HG03558 (cell line): ENCODE data around the gene DENND4C.
A peak's percentile ranks its signal among the peaks of the same experiment; 100 is the strongest.
"Not testable (repeated sequence)": the region's sequence is repeated elsewhere in the genome, so short reads cannot be mapped to it uniquely, and the experiment has no call there.

Source experiments
- ATAC-seq: cut with Tn5 transposase; IDR thresholded peaks from one replicate; pipeline ENCODE4 v1.9.1; 2021; ENCODE audit warnings: moderate number of reproducible peaks; ENCODE audit not compliant: unreplicated experiment; ENCODE audit errors: extremely low read depth

DENND4C gene

DNA sequence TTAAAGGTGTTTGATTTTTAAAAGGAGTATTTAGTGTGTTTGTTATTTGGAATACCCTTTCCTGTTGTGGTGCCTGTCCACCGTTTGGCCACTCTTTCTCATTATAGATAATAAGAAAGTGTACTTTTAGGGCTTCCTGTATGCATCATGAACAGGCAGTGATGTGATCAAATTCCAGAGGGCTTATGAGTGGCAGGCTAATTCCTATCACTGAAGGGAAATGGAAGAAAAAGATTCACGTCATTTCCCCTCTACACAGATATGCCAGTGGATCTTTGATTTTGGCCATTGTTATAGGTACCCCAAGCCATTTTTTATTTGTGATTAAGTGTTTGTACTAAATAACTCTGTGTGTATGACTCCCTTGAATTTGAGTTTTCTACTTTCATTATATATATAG, 112.5 kb downstream of the DENND4C start:
- ATAC-seq: no peak

- ATAC-seq: no peak
These were observed 128.2 kb downstream of the DENND4C start for GRCh38 chr9:19358701-19359100.

DNA sequence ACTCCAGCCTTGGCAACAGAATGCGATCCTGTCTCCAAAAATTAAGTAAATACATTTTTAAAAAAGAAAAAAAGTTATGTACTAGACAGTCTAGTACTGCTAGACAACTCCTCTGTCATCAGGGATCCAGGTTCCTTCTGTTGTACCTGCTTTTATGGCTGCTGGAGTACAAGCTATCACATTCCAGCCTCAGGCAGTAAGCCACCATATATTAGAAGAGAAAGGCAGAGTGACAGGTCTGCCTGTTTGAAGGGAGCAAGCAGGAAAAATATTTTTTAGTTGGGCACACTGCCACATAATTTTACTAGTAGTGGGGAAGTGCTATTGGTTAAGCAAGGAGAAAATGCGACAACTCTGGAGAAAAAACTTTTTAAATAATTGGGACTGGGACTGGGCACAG, 138.6 kb downstream of the DENND4C start:
- no peak for ATAC-seq

DNA sequence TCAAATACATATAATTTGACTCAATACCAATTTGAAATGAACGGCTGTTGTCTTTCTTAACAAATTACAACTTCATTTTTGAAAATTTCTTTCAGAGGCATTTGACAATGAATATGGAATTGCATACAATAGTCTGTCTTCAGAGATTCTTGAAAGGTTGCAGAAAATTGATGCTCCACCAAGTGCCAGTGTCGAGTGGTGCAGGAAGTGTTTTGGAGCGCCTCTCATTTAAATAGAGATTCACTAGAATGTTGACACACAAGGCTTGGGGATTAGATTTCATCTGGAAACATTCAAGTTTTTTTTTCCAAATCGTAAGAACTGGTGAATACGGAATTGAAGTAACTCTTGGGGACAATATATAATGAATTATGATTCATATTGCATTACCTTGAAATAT, 141.4 kb downstream of the DENND4C start:
- ATAC-seq: no peak

DNA sequence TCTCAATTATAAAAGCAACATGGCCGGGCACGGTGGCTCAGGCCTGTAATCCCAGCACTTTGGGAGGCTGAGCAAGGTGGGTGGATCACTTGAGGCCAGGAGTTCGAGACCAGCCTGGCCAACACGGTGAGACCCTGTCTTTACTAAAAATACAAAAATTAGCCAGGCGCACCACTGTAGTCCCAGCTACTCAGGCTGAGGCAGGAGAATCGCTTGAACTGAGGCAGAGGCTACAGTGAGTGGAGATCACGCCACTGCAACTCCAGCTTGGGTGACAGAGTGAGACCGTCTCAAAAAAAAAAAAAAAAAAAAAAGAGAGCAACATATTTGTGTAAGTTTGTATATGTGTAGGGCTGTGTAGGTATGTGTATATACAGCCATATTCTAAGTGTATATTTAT, 142.1 kb downstream of the DENND4C start:
- no peak for ATAC-seq

DNA sequence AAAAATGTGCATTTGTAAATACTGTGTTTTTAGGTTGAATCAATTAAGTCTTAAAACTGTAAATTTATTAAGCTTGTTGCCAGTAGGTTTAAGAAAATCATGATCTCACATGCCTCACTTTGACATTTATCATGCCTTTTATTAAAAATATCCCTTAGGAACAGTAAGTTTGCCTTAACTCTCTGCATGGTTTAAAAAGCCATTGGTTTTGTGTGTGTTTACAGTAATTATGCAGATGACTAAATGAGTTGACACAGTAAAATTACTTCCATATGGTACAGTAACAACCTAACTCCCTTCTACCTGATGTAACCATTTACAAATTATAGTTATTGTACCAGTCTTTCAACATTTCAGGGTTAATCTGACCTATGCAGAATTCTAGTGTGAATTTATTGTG, 143.0 kb downstream of the DENND4C start:
- ATAC-seq: no peak

DNA sequence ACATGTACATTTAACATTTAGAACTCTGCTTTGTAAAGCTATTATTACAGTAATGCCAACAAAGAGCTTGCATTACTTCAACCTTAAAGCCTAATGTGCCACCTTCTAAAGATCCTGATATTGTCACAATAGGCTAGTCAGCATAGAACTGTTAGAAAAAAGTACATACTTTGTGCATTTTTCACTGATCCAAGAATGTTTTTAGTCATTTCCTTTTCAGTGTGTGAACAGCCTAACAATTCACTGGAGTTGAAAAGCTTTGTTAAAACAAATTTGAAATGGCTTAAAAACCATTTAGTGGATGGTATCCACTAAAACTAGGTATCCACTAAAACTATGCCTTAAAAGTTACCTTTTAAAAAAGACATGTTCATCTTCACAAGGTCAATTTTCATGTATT, 145.0 kb downstream of the DENND4C start:
- no peak for ATAC-seq

- no peak for ATAC-seq
These were observed 146.4 kb downstream of the DENND4C start for GRCh38 chr9:19376931-19377330.

GRCh38 chr9:19378164-19378563, 147.7 kb downstream of the DENND4C start:
- no peak for ATAC-seq

DNA sequence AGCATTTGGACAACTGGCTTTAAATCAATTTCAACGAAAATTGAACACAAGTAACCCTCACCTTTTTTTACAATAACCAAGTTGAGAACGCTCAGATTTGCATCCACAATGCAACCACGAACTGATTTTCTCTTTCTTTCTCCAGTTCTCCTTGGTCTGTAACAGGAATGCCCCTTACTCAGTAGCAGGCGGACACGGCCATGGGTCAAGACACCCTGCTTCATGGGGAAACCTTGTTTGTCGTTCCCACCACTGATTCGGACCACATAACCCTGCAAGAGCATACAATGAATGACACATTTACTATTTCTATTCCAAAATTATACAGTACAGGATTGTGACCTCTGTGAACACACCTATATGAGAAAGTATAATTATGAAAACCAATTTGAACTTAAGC, 148.2 kb downstream of the DENND4C start:
- no peak for ATAC-seq

GRCh38 chr9:19379283-19379682, 148.8 kb downstream of the DENND4C start:
- ATAC-seq: no peak

- peak; percentile 1 for ATAC-seq
These were observed 149.2 kb downstream of the DENND4C start for GRCh38 chr9:19379697-19380046.

DNA sequence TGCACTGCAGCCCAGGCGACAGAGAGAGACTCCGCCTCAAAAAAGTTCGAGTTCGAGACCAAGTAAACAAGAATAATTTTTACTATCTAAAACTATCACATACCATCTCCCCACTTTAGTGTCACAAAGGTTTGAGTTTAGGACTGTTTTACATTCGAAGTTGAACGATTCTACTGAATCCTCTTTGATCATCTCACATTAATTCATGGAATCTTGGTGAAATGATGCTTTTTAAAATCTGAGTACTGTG, 150.3 kb downstream of the DENND4C start:
- ATAC-seq: no peak

GRCh38 chr9:19381656-19382055, 151.2 kb downstream of the DENND4C start:
- no peak for ATAC-seq

DNA sequence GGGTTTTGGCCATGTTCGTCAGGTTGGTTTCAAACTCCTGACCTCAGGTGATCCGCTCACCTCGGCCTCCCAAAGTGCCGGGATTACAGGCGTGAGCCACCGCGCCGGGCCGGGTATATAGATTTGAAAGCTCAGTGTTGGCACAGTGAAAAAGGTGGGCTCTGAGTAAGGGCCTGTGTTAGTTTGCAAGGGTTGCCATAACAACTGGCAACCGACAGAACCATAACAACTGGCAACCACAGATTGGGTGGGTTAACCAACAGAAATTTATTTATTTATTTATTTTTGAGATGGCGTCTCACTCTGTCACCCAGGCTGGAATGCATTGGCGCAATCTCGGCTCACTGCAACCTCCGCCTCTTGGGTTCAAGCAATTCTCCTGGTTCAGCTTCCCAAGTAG, 154.7 kb downstream of the DENND4C start:
- ATAC-seq: not testable (repeated sequence)

DNA sequence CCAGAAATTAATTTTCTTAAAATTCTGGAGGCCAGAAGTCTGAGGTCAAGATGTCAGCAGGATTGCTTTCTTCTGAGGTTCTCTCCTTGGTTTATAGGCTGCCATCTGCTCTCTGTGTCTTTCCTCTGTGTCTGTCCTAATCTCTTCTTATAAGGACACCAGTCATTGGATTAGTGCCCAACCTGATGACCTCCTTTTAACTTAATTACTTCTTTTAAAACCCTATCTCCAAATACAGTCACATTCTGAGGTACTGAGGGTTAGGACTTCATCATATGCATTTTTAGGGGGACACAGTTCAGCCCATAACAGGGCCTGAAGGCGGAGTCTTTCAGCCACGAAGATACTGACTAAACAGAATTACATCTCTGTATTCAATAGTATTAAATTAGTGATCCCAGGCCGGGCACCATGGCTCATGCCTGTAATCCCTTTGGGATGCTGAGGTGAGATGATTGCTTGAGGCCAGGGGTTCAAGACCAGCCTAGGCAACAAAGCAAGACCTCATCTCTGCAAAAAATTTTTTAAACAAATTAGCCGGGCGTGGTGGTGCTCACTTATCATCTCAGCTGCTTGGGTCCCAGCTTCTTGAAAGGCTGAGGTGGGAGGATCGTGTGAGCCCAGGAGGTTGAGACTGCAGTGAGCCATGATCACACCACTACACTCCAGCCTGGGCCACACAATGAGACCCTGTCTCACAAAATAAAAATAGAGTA, 155.5 kb downstream of the DENND4C start:
- no peak for ATAC-seq

GRCh38 chr9:19386502-19387044, 156.1 kb downstream of the DENND4C start:
- no peak for ATAC-seq

GRCh38 chr9:19387317-19387716, 156.8 kb downstream of the DENND4C start:
- no peak for ATAC-seq

DNA sequence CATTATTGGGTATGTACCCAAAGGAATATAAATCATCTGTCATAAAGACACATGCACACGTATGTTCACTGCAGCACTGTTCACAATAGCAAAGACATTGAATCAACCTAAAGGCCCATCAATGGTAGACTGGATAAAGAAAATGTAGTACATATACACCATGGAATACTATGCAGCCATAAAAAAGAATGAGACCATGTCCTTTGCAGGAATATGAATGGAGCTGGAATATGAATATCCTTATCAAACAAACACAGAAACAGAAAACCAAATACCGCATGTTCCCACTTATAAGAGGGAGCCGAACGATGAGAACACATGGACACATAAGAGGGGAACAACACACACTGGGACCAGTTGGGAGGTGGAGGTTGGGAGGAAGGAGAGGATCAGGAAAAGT, 159.0 kb downstream of the DENND4C start:
- not testable (repeated sequence) for ATAC-seq

GRCh38 chr9:19397845-19398244, 167.4 kb downstream of the DENND4C start:
- ATAC-seq: no peak

DNA sequence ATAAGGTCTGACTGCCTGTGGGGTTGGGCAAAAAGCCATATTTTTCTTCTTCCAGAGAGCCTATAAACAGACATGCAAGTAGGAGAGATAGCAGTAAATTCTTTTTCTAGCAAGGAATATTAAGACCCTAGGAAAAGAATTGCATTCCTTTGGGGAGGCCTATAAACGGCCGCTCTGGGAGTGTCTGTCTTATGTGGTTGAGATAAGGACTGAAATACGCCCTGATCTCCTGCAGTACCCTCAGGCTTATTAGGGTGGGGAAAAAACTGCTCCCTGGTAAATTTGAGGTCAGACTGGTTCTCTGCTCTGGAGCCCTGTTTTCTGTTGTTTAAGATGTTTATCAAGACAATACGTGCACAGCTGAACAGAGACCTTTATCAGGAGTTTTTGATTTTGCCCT, 172.7 kb downstream of the DENND4C start:
- ATAC-seq: not testable (repeated sequence)

DNA sequence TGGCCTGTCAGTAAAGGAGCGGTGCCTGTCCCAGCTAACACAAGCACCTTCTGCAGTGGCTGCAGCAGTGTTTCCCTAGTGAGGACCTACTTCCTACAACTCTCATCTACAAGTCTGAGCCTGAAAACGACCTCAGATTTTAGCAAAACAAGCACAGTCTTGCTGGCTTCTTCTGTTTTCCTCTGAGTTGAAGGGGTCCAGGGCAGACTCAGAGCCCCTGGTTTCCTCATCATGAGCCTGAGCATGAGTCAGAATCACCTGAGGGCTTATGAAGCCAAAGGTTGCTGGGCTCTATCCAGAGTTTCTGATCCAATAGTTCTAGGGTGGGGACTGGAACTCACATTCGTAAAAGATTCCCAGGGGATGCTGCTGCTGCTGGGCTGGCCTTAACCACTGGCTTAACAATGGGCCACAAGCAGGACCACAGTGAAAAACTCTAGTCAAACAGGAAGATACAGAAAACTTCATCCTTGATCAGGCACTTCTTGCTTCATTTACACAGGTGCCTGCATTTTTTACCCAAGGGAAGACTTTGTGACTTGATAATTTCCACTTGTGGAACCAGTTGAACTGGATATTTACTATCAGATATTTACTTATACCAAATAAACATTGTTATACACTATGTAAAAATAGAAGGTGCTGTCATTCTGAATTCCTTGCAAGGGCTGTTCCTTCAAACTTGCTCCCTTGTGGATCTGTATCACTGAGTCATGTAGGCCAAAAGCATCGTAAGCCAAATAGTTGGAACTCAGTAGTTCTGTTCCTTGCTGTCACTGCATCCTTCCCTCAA, 174.0 kb downstream of the DENND4C start:
- no peak for ATAC-seq
